ENCODE measurements around the gene MRPL28. TPM values are rescaled to one million over a fixed set of nuclear protein-coding genes. Genes with fewer than 3 reads are reported as not detected.
A peak's percentile ranks its signal among the peaks of the same experiment; 100 is the strongest.
"Not testable (repeated sequence)": the region's sequence is repeated elsewhere in the genome, so short reads cannot be mapped to it uniquely, and the experiment has no call there.

MRPL28 gene
- total RNA-seq, 1 donor from 2014 or later, result 52.9 TPM

DNA sequence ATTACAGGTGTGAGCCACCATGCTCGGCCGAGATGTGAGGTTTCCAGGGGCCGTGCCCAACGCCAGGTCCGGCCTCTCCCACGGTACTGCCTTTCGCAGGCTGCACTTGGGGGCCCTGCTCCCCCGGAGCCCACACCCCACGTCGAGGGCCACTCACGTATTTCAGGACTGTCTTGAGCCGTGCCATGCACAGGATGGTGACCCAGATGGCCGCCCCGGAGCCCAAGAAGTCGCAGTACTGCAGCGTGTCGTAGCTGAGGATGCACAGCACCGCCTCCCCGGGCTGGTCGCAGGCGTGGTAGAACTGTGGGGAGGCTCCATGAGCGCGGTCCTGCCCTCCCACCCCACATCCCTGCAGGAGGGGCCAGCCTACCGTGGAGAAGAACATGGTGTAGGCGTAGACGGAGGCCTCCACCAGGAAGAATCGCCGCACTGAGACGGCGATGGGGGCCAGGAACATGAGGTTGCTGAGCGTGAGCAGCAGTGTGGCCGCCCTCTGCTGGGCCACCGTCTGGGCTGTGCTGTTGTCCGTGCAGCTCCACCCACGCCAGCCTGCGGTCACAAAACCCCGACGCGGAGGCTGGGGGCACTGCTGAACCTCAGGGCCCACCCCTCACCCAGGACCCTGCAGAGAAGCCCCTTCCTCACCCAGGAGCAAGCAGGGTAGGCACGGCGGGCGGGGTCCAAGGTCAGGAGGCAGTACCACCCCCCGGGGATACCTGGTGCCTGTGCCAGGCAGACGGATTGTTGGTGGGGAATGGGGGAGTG is 3.7 kb upstream of the MRPL28 start:
- no peak for DNase-seq (ENCODE audit: low spot score)

GRCh38 chr16:373020-373598 is 2.8 kb upstream of the MRPL28 start:
- DNase-seq (ENCODE audit: low spot score), result no peak

DNA sequence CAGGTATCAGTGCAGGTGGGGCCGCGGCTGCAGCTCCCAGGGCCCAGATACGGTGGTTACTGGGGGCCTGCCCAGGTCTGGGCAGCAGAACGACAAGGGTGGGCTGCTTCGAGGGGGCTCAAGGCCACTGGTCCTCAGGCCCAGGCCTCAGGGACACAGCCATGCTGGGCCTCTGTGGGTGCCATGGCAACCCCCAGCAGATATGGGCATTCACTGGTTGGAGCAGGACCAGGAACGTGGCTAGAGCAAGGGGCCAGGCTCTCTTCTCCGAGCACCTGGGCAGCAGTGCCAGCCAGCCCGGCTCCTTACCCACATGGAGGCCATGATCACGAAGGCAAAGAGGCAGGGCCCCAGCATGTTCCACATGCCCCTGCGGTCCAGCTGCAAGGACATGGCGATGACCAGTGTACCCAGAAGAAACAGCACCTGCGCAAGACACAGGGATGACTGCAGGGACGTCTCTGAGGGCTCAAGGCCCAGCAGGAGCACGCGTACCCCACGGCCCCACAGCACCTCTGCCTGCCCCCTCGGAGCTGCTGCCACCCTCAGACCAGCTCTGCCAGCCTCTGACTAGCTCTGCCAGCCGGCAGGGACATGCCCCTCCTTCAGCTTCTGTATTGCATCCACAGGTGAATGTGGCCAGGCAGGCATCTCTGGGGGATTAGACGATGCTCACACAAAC is 2.1 kb upstream of the MRPL28 start:
- no peak for DNase-seq (ENCODE audit: low spot score)

- no peak for DNase-seq (ENCODE audit: low spot score)
Observed at GRCh38 chr16:371515-372301, 1.4 kb upstream of the MRPL28 start.

DNA sequence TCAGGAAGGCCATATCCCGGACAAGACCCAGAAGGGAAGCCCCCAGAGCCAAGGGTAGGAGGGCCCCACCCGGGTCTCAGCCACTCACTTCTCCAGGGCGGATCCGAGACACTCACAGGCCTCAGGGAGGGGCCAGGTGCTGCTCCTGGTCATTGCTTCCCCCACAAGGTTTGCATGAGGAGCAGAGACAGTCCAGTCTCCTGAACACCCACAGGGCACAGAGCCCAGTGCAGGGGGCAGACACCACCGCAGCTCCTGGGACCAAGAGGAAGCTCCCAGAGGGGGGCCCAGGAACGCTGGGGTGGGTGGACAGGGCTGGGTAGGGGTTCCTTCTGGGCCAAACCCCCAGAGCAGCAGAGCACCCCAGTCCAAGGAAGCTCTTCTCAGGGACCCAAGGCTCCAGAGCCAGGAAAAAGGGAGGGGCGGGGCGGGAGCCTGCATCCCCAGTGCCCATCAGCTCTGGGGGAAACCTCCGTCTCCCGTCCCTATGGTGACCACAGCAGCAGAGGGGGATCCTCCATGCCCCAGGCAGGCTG is 709 bp upstream of the MRPL28 start:
- no peak for DNase-seq (ENCODE audit: low spot score)

DNA sequence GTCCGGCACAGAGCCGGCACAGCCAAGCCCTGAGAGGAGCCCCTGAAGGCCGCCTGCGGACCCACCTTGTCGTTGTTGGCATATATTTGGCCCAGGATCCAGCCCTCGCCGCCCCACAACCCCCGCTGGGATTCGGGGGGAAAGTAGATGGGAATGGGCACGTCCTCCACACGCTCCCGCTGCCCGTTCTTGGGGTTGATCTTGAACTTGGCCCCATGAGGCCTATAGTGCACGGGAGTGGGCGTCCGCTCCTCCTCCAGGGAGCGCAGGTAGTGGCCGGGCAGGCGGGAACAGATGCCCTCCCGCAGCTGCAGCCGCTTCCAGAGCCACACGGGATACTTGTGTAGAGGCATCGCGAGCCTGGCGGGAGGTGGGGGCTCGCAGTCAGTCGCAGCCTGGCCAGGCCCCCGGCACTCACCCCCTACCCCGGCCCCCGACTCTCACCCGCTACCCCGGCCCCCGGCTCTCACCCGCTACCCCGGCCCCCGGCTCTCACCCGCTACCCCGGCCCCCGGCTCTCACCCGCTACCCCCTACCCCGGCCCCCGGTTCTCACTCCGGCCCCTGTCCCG is 387 bp downstream of the MRPL28 start:
- no peak for DNase-seq (ENCODE audit: low spot score)

DNA sequence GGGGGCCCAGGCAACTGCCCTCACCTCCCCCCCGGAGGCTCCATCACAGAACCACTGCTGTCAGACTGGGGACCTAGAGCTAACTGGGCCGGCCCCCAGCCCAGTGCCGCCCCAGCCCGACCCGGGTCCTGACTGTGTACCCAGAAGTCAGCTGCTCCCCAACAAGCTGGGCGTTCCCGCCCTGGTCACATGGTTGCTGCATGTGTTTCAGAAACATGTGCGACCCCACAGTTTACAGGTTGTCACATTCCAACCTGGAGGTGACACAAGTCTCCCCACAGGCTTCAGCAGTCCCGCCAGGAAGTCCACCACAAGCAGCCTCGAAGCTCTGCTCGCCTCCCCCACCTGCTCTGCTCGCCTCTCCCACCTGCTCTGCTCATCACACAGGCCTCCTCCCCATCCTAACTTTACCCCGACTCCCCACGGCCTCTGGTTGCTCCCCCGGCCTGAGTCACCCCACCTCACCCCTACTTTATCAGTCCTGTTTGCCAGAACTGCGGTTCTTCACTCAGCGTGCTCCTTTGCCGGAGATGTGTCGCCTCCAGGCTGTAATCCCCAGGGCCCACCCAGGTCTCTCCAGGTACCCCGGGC is 968 bp downstream of the MRPL28 start:
- DNase-seq (ENCODE audit: low spot score), result no peak

DNA sequence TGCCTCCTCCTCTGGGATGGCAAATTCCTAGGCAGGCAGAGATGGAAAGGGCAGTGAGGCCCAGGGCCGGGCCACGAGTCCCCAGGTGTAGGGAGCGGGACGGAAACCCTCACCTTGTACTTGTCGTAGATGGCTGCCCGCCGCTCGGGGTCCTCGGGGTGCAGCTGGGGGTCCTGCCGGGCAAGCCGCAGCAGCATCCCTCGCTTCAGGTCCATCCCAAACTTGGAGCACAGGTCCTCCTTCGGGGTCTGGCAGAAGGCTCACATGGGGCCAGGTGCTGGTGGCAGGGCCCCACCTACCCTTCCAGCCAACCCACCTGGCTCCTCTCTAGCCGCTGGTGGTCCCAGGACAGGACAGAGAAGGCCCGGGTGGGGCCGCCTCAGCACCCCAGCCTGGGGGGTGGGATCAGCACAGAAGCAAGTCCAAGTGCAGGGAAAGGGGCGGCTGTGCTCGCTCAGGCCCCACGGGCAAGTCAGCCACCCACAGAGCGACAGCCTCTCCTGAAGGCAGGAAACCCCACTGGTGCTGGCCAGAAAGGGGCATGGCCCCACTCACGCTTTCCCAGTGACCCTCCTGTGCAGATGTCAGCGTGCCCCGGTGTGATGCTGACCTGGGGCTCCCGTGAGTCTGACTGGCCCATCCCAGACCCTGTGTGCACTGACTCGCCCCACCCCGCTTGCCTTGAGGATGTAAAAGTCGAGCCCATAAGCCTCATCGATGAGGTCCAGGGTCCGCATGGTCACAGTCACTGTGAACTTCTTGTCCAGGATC is 1.8 kb downstream of the MRPL28 start:
- DNase-seq (ENCODE audit: low spot score), result no peak

DNA sequence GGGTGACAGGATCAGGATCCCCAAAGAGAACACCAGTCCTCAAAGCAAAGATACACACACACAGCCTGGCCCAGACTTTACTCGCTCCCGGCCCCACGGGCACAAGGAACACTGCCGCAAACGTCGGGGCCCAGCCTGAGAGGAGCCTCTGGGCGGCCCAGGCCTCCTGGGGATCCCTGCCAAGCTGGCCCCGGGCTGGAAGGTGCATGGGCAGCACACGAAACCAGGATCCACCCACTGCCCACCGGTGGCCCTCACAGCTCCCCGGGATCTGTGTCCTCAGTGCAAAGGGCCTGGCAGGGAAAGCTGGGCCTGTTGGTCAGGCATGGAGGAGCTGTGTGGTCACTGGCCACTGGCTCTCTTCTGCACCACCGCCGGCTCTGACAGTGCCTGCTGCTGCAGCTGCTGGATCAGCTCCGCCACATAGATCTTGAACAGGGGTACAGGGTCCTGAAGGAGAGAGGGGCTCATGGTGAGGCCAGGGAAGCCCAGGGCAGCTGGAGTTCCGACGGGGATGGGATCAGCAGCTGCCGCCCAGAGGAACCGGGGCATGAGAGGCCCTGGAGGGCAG is 2.9 kb downstream of the MRPL28 start:
- DNase-seq (ENCODE audit: low spot score), result no peak

DNA sequence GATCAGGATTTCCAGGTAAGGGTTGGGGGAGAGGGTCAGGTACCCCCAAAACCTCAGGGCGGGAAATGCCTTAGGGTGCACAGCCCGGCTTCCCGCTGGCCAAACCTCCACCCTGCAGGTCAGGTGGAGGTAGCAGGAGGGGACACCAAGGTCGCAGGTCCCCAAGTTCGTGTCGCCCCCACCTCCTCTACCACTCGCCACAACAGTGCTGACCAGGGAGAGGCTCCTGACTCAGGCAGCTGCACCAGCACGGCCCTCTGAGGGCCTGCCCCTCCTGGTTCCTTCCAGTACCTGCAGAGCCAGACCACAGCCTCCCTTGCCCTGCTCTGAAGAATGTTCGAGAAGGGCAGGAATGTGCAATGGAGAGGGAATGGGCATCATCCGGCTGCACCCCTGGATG is 3.9 kb downstream of the MRPL28 start:
- no peak for DNase-seq (ENCODE audit: low spot score)

DNA sequence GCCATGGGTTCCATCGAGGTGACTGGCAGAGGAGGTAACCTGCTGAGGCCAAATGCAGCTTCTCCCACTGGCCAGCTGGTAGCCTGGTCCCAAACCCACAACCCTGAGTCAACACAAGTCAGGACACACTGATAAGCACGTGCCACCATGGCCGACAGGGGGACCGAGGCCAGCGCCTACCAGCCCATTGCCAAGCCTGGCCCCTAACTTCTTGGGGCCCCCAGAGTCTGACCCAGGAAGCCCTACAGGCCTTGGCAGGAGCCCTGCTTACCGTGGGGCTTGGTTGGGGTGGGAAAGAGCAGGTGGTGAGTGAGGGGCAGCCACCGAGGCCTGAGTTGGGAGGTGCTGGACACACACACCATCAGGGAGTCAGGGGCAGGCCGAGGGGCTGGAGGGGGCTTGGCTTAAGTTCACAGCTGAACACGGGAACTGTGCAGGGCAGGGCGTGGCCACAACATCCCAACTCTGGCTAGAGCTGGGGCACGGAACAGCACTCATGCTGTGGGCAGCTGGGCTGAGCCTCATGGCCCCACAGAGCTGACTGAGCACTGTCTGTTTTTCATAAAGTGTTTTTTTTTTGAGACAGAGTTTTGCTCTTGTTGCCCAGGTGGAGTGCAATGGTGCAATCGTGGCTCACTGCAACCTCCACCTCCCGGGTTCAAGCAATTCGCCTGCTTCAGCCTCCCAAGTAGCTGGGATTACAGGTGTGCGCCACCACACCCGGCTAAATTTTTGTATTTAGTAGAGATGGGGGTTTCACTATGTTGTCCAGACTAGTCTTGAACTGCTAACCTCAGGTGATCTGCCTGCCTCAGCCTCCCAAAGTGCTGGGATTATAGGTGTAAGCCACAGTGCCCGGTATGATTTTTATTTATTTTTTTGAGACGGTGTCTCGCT is 5.5 kb downstream of the MRPL28 start:
- DNase-seq (ENCODE audit: low spot score), result no peak

- no peak for DNase-seq (ENCODE audit: low spot score)
Observed at GRCh38 chr16:363766-364490, 6.4 kb downstream of the MRPL28 start.

GRCh38 chr16:363110-363765 is 7.1 kb downstream of the MRPL28 start:
- DNase-seq (ENCODE audit: low spot score), result no peak

- DNase-seq (ENCODE audit: low spot score), result not testable (repeated sequence)
Observed at GRCh38 chr16:362702-362999, 7.7 kb downstream of the MRPL28 start.

GRCh38 chr16:361872-362701 is 8.3 kb downstream of the MRPL28 start:
- peak; percentile 68 for DNase-seq (ENCODE audit: low spot score)

- no peak for DNase-seq (ENCODE audit: low spot score)
Observed at GRCh38 chr16:361341-361871, 8.9 kb downstream of the MRPL28 start.

All from mucosa of gallbladder (tissue), 1 donor.